Effector CD8-positive, alpha-beta T cell (primary cell): ENCODE measurements around the gene PIP4K2A.
"Not testable (repeated sequence)": the region's sequence is repeated elsewhere in the genome, so short reads cannot be mapped to it uniquely, and the experiment has no call there.

Source experiments
- DNase-seq: peaks from one replicate; lab custom pipeline; 2025; lab: John Stamatoyannopoulos, UW

The PIP4K2A gene

GRCh38 chr10:22514414-22514758 is 200.0 kb downstream of the PIP4K2A start:
- DNase-seq = not testable (repeated sequence)

- not testable (repeated sequence) for DNase-seq
Measured at GRCh38 chr10:22513483-22514413, 200.6 kb downstream of the PIP4K2A start.

GRCh38 chr10:22512015-22512414 is 202.4 kb downstream of the PIP4K2A start:
- not testable (repeated sequence) for DNase-seq

GRCh38 chr10:22508214-22508613 is 206.2 kb downstream of the PIP4K2A start:
- DNase-seq = not testable (repeated sequence)

GRCh38 chr10:22505911-22506685 is 208.3 kb downstream of the PIP4K2A start:
- no peak for DNase-seq

GRCh38 chr10:22504766-22505165 is 209.6 kb downstream of the PIP4K2A start:
- DNase-seq = no peak

- DNase-seq = no peak
Measured at GRCh38 chr10:22503315-22504088, 210.9 kb downstream of the PIP4K2A start.

- no peak for DNase-seq
Measured at GRCh38 chr10:22501863-22502262, 212.5 kb downstream of the PIP4K2A start.

GRCh38 chr10:22501413-22501812 is 213.0 kb downstream of the PIP4K2A start:
- DNase-seq = no peak

GRCh38 chr10:22500656-22501340 is 213.6 kb downstream of the PIP4K2A start:
- no peak for DNase-seq

GRCh38 chr10:22499973-22500372 is 214.4 kb downstream of the PIP4K2A start:
- DNase-seq = not testable (repeated sequence)

- DNase-seq = no peak
Measured at GRCh38 chr10:22495396-22495795, 219.0 kb downstream of the PIP4K2A start.

- no peak for DNase-seq
Measured at GRCh38 chr10:22494007-22494406, 220.4 kb downstream of the PIP4K2A start.

- no peak for DNase-seq
Measured at GRCh38 chr10:22491931-22492615, 222.3 kb downstream of the PIP4K2A start.

- DNase-seq = no peak
Measured at GRCh38 chr10:22491480-22491879, 222.9 kb downstream of the PIP4K2A start.

GRCh38 chr10:22489975-22490374 is 224.4 kb downstream of the PIP4K2A start:
- DNase-seq = no peak

- no peak for DNase-seq
Measured at GRCh38 chr10:22489467-22489866, 224.9 kb downstream of the PIP4K2A start.

- no peak for DNase-seq
Measured at GRCh38 chr10:22486431-22486830, 227.9 kb downstream of the PIP4K2A start.
